WTC11 (cell line): ENCODE data around the gene DOHH.

Experiments
- CREB1 ChIP-seq: sonication (generic); formaldehyde crosslinking; IDR thresholded peaks from 2 replicates; pipeline ENCODE4 v1.8.0; 2023; ENCODE audit warnings: mild to moderate bottlenecking, missing genetic modification reagents
- CTCF ChIP-seq: fragments of 200-600 bp; IDR thresholded peaks from 2 replicates; pipeline ENCODE4 v1.8.0; 2022; ENCODE audit warnings: antibody characterized with exemption
- GABPB1 ChIP-seq: sonication (generic); formaldehyde crosslinking; IDR thresholded peaks from 2 replicates; pipeline ENCODE4 v1.8.1; 2023; ENCODE audit warnings: mild to moderate bottlenecking, missing genetic modification reagents
- MYBL2 ChIP-seq: sonication (generic); formaldehyde crosslinking; IDR thresholded peaks from 2 replicates; pipeline ENCODE4 v1.8.1; 2023; ENCODE audit warnings: mild to moderate bottlenecking, moderate library complexity, missing genetic modification reagents
- NR1H2 ChIP-seq: sonication (generic); formaldehyde crosslinking; IDR thresholded peaks from 2 replicates; pipeline ENCODE4 v1.9.0; 2021; ENCODE audit warnings: mild to moderate bottlenecking, moderate library complexity, missing genetic modification reagents
- NR2C2 ChIP-seq: sonication (generic); formaldehyde crosslinking; IDR thresholded peaks from 2 replicates; pipeline ENCODE4 v1.8.0; 2022; ENCODE audit warnings: mild to moderate bottlenecking, missing genetic modification reagents
- SMAD4 ChIP-seq: sonication (generic); formaldehyde crosslinking; IDR thresholded peaks from 2 replicates; pipeline ENCODE4 v1.8.0; 2022; ENCODE audit warnings: mild to moderate bottlenecking, missing genetic modification reagents
- SP1 ChIP-seq: sonication (generic); formaldehyde crosslinking; conservative IDR thresholded peaks from 2 replicates; pipeline ENCODE4 v1.8.1; 2022; ENCODE audit warnings: missing genetic modification reagents
- ZNF138 ChIP-seq: sonication (generic); formaldehyde crosslinking; conservative IDR thresholded peaks from 2 replicates; pipeline ENCODE4 v1.8.1; 2022; ENCODE audit warnings: mild to moderate bottlenecking, moderate library complexity, missing genetic modification reagents
- ZNF396 ChIP-seq: fragments of 250-450 bp; sonication (Bioruptor Pico); IDR thresholded peaks from 2 replicates; pipeline ENCODE4 v1.8.0; 2021; ENCODE audit warnings: mild to moderate bottlenecking, moderate library complexity, borderline replicate concordance
- TF ChIP-seq, protein P1 (sequence below): fragments of 250-450 bp; sonication (Bioruptor Pico); IDR thresholded peaks from 2 replicates; pipeline ENCODE4 v2.1.2; 2022; ENCODE audit warnings: mild to moderate bottlenecking, moderate library complexity
- TF ChIP-seq, protein P2 (sequence below): sonication (generic); formaldehyde crosslinking; IDR thresholded peaks from 2 replicates; pipeline ENCODE4 v1.8.0; 2022; ENCODE audit warnings: missing genetic modification reagents

GRCh38 chr19:3532154-3532786 is 31.8 kb upstream of the DOHH start:
- TF ChIP-seq ZNF396 (no peak), CTCF (no peak), ZNF138 (CRISPR knock-in tag) (no peak), SP1 (no peak), MYBL2 (CRISPR knock-in tag) (no peak), NR1H2 (no peak), CREB1 (CRISPR knock-in tag) (no peak), NR2C2 (no peak), SMAD4 (no peak), GABPB1 (no peak)
- TF ChIP-seq, protein P1, sequence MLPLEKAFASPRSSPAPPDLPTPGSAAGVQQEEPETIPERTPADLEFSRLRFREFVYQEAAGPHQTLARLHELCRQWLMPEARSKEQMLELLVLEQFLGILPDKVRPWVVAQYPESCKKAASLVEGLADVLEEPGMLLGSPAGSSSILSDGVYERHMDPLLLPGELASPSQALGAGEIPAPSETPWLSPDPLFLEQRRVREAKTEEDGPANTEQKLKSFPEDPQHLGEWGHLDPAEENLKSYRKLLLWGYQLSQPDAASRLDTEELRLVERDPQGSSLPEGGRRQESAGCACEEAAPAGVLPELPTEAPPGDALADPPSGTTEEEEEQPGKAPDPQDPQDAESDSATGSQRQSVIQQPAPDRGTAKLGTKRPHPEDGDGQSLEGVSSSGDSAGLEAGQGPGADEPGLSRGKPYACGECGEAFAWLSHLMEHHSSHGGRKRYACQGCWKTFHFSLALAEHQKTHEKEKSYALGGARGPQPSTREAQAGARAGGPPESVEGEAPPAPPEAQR = no peak
- TF ChIP-seq, protein P2, sequence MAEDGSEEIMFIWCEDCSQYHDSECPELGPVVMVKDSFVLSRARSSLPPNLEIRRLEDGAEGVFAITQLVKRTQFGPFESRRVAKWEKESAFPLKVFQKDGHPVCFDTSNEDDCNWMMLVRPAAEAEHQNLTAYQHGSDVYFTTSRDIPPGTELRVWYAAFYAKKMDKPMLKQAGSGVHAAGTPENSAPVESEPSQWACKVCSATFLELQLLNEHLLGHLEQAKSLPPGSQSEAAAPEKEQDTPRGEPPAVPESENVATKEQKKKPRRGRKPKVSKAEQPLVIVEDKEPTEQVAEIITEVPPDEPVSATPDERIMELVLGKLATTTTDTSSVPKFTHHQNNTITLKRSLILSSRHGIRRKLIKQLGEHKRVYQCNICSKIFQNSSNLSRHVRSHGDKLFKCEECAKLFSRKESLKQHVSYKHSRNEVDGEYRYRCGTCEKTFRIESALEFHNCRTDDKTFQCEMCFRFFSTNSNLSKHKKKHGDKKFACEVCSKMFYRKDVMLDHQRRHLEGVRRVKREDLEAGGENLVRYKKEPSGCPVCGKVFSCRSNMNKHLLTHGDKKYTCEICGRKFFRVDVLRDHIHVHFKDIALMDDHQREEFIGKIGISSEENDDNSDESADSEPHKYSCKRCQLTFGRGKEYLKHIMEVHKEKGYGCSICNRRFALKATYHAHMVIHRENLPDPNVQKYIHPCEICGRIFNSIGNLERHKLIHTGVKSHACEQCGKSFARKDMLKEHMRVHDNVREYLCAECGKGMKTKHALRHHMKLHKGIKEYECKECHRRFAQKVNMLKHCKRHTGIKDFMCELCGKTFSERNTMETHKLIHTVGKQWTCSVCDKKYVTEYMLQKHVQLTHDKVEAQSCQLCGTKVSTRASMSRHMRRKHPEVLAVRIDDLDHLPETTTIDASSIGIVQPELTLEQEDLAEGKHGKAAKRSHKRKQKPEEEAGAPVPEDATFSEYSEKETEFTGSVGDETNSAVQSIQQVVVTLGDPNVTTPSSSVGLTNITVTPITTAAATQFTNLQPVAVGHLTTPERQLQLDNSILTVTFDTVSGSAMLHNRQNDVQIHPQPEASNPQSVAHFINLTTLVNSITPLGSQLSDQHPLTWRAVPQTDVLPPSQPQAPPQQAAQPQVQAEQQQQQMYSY (CRISPR knock-in tag) = no peak
